K562 (cell line): ENCODE data around the gene IMMP2L. TPM values are rescaled to one million over a fixed set of nuclear protein-coding genes. Genes with fewer than 3 reads are reported as not detected.

ENCODE experiments used
- ATAC-seq: fragments of 200-7000 bp; cut with Tn5 transposase; 3 replicates; pipeline ENCODE4 v1.9.1; 2020; ENCODE audit warnings: moderate library complexity
- BruUV-seq: library from RNA; stranded (reverse); fragments of 400-500 nt; replicated peaks from 2 replicates; lab custom pipeline; 2021; lab: Mats Ljungman, UMichigan
- CTCF ChIA-PET: fragments of 300-600 bp; formaldehyde crosslinking; extraction: SDS; loops from one replicate; lab custom pipeline; 2021; ENCODE audit warnings: low intra/inter-chr PET ratio; lab: Yijun Ruan, JAX
- POLR2A ChIA-PET: fragments of 300-600, 350-650 bp; sonication (Branson Sonifier 250); formaldehyde crosslinking; extraction: SDS; loops from one replicate; lab custom pipeline; 2021; ENCODE audit warnings: antibody characterized with exemption, inconsistent platforms; lab: Yijun Ruan, JAX
- DNase-seq, 4 experiments: peaks; one replicate each; pipeline versions ENCODE4 v3.0.0 to v3.0.0-alpha.2; 2011 to 2018; ENCODE audit warnings: low spot score in 3 of 4, mixed read lengths in 3 of 4; ENCODE audit errors: extremely low read depth in 1 of 4
- FAIRE-seq: peaks from 2 replicates; lab custom pipeline; 2011; peaks lifted over from hg19 to GRCh38; lab: Jason Lieb, UNC
- H2AFZ ChIP-seq: 2 replicates; pipeline ENCODE4 v1.6.0; 2011; ENCODE audit warnings: low read depth, low read length, control low read depth, inconsistent platforms
- H3K27ac ChIP-seq: fragments of 200-600 bp; 3 replicates; pipeline ENCODE4 v1.8.0; 2011; ENCODE audit warnings: low read depth, mild to moderate bottlenecking, control low read depth, inconsistent platforms, low read length, moderate library complexity, mixed read lengths; ENCODE audit errors: extremely low read depth
- H3K27me3 ChIP-seq, 2 experiments: fragments of 300-600 bp in 1 of 2; 2 replicates in 1 of 2; 3 replicates in 1 of 2; pipeline versions ENCODE4 v1.6.0 to v1.8.0; 2011; ENCODE audit warnings: inconsistent platforms in 2 of 2, low read length in 2 of 2, mild to moderate bottlenecking in 1 of 2, mixed read lengths in 1 of 2, moderate library complexity in 1 of 2; ENCODE audit not compliant: control insufficient read depth in 2 of 2, insufficient read depth in 2 of 2
- H3K36me3 ChIP-seq: fragments of 300-600 bp; 3 replicates; pipeline ENCODE4 v1.8.0; 2011; ENCODE audit warnings: mild to moderate bottlenecking, low read length, inconsistent platforms; ENCODE audit not compliant: control insufficient read depth, insufficient read depth
- H3K4me1 ChIP-seq, 2 experiments: fragments of 200-600 bp in 1 of 2; replicated peaks in 1 of 2; 2 replicates in 1 of 2; 3 replicates in 1 of 2; pipeline versions ENCODE4 v1.5.1 to v1.8.0; 2011; ENCODE audit warnings: inconsistent platforms in 2 of 2, low read length in 2 of 2, mild to moderate bottlenecking in 1 of 2, mixed read lengths in 1 of 2, moderate library complexity in 1 of 2; ENCODE audit not compliant: control insufficient read depth in 2 of 2, insufficient read depth in 2 of 2
- H3K4me2 ChIP-seq: 2 replicates; pipeline ENCODE4 v1.6.1; 2011; ENCODE audit warnings: low read length, control low read depth, inconsistent platforms, mixed read lengths; ENCODE audit not compliant: insufficient read depth
- H3K4me3 ChIP-seq: fragments of 200-600 bp; sonication (generic), shearing (Covaris generic); 2 replicates; pipeline ENCODE4 v1.5.1; 2016; ENCODE audit warnings: control low read depth, inconsistent platforms
- H3K79me2 ChIP-seq: fragments of 200-600 bp; 3 replicates; pipeline ENCODE4 v1.8.0; 2011; ENCODE audit warnings: low read length, inconsistent platforms; ENCODE audit not compliant: control insufficient read depth, insufficient read depth
- H3K9ac ChIP-seq, 2 experiments: 2 replicates each; pipeline versions ENCODE4 v1.6.0 to v1.6.1; 2011; ENCODE audit warnings: low read depth in 2 of 2, low read length in 2 of 2, control low read depth in 1 of 2, inconsistent platforms in 1 of 2, mild to moderate bottlenecking in 1 of 2, mixed read lengths in 1 of 2; ENCODE audit not compliant: insufficient read depth in 1 of 2
- H3K9me1 ChIP-seq: one replicate; pipeline ENCODE4 v1.6.0; 2011; ENCODE audit warnings: inconsistent platforms, mild to moderate bottlenecking, low read length, moderate library complexity; ENCODE audit not compliant: control insufficient read depth, insufficient read depth
- H3K9me3 ChIP-seq: replicated peaks from 2 replicates; pipeline ENCODE4 v1.5.1; 2011; ENCODE audit warnings: low read depth, low read length, inconsistent platforms; ENCODE audit not compliant: control insufficient read depth, insufficient read depth
- H4K20me1 ChIP-seq: replicated peaks from 2 replicates; pipeline ENCODE4 v1.6.1; 2011; ENCODE audit warnings: low read length, inconsistent platforms, mixed read lengths; ENCODE audit not compliant: control insufficient read depth, insufficient read depth
- ARID1B ChIP-seq: fragments of 450-650 bp; IDR thresholded peaks from 2 replicates; pipeline ENCODE4 v1.6.1; 2016; ENCODE audit warnings: antibody characterized with exemption, mild to moderate bottlenecking, inconsistent platforms
- BRD4 ChIP-seq: fragments of 200-600 bp; sonication (generic); IDR thresholded peaks from 2 replicates; pipeline ENCODE4 v1.6.1; 2017; ENCODE audit warnings: inconsistent platforms
- CBFA2T3 ChIP-seq: fragments of 450-650 bp; IDR thresholded peaks from 2 replicates; pipeline ENCODE4 v1.6.1; 2017
- DPF2 ChIP-seq: fragments of 450-650 bp; IDR thresholded peaks from 2 replicates; pipeline ENCODE4 v1.6.1; 2016
- EP300 ChIP-seq: IDR thresholded peaks from 2 replicates; pipeline ENCODE4 v1.6.1; 2012; ENCODE audit warnings: low read length, improper control_type of control experiment
- KDM4B ChIP-seq, 2 experiments: fragments of 450-650 bp in 1 of 2; sonication (generic) in 1 of 2; IDR thresholded peaks; 2 replicates each; pipeline ENCODE4 v1.6.1; 2016 to 2017; ENCODE audit warnings: borderline replicate concordance in 2 of 2, antibody characterized with exemption in 1 of 2, low read depth in 1 of 2, mild to moderate bottlenecking in 1 of 2
- LCOR ChIP-seq: sonication (generic); formaldehyde crosslinking; IDR thresholded peaks from 2 replicates; pipeline ENCODE4 v1.8.0; 2022; ENCODE audit warnings: mild to moderate bottlenecking, missing genetic modification reagents
- NFE2 ChIP-seq: IDR thresholded peaks from 2 replicates; pipeline ENCODE4 v1.6.1; 2014; ENCODE audit warnings: antibody characterized with exemption, low read depth
- NFXL1 ChIP-seq: fragments of 450-650 bp; formaldehyde crosslinking; IDR thresholded peaks from 2 replicates; pipeline ENCODE4 v1.4.0; 2021; ENCODE audit warnings: mild to moderate bottlenecking
- PHB2 ChIP-seq: fragments of 450-650 bp; IDR thresholded peaks from 2 replicates; pipeline ENCODE4 v1.6.1; 2017; ENCODE audit warnings: low read depth
- SOX6 ChIP-seq: fragments of 450-650 bp; IDR thresholded peaks from 2 replicates; pipeline ENCODE4 v1.6.1; 2014; ENCODE audit warnings: mild to moderate bottlenecking
- SP1 ChIP-seq: sonication (generic); formaldehyde crosslinking; IDR thresholded peaks from 2 replicates; pipeline ENCODE4 v1.8.1; 2022; ENCODE audit warnings: mild to moderate bottlenecking, missing genetic modification reagents
- TAL1 ChIP-seq: fragments of 450-650 bp; IDR thresholded peaks from 2 replicates; pipeline ENCODE4 v1.6.1; 2016; ENCODE audit warnings: mild to moderate bottlenecking
- TCF3 ChIP-seq: sonication (generic); formaldehyde crosslinking; IDR thresholded peaks from 2 replicates; pipeline ENCODE4 v1.4.0; 2020; ENCODE audit warnings: mild to moderate bottlenecking, missing genetic modification reagents
- TRIM24 ChIP-seq, 2 experiments: fragments of 450-650 bp; IDR thresholded peaks; 2 replicates each; pipeline ENCODE4 v1.6.1; 2016
- ZBTB7A ChIP-seq: IDR thresholded peaks from 2 replicates; pipeline ENCODE4 v1.6.1; 2011; ENCODE audit warnings: low read depth, mild to moderate bottlenecking, low read length, moderate library complexity, borderline replicate concordance; ENCODE audit not compliant: control insufficient read depth
- ZEB2 ChIP-seq: fragments of 450-650 bp; IDR thresholded peaks from 2 replicates; pipeline ENCODE4 v1.6.1; 2016
- ZNF696 ChIP-seq: fragments of 250-450 bp; sonication (Bioruptor Pico); conservative IDR thresholded peaks from 2 replicates; pipeline ENCODE4 v1.4.0; 2020; ENCODE audit warnings: mild to moderate bottlenecking, moderate library complexity
- WGBS: fragments of 100-300 bp; shearing (Covaris generic); methylation state at CpG from one replicate; pipeline ENCODE4 v1.1.6; 2016; ENCODE audit warnings: low coverage, mixed read lengths; ENCODE audit not compliant: insufficient coverage; ENCODE audit errors: missing lambda C conversion rate; 5-methylcytosine and 5-hydroxymethylcytosine counted together
- in situ Hi-C: fragments of 300-500 bp; cut with MboI; formaldehyde crosslinking; loops from 4 replicates; pipeline ENCODE4 v1.15.0; 2018; ENCODE audit warnings: inconsistent platforms, mixed read lengths
- intact Hi-C: fragments of 100-400 bp; cut with micrococcal nuclease; formaldehyde crosslinking; loops from 2 replicates; pipeline ENCODE4 v1.14.2; 2022
- polyA plus RNA-seq, 8 experiments: library from polyadenylated mRNA; depleted of rRNA in 4 of 8; stranded (reverse) in 5 of 8; unstranded in 3 of 8; fragments of >200 nt; fragmentation: Nextera tagmentation in 2 of 8; fragmentation: Illumina TruSeq in 1 of 8; extraction: Ambion mirVana in 2 of 8; extraction: Trizol in 1 of 8; gene quantifications; 2 replicates each; pipeline versions ENCODE4 v1.2.1 to v1.2.3, GENCODE V29; 2011 to 2014; ENCODE audit warnings: inconsistent platforms in 1 of 8, missing spikeins in 1 of 8
- total RNA-seq, 7 experiments: library from RNA; depleted of rRNA in 6 of 7; stranded (reverse); fragments of >200 nt in 6 of 7; fragmentation: Illumina TruSeq in 2 of 7; extraction: Trizol in 2 of 7; gene quantifications; 2 replicates each; pipeline versions ENCODE4 v1.2.1 to v1.2.3, GENCODE V29; 2011 to 2021; ENCODE audit warnings: low replicate concordance in 1 of 7

Gene IMMP2L
- total and polyA plus RNA-seq, 9 of the 15 experiments (the other 6 are each of a cell fraction or from before 2014, with no cell fraction given), result 29.7 to 116 (median 53.0) TPM

DNA sequence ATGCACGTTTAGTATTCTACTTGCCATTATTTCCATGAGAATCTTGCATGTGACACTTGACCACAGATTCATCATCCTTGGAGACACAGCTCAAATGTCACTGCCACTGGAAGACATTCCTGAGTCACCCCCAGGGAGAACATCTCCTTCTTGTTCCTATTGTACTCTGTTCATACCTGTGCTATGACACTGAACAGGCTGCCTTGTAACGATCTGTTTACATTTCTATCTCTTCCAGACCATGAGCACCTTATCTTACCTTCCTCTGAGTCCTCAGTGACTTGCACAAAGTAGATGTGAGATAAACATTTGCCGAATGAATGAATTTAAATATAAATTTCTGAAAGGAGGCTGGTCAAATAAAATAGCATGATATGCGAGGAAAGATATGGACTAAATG is 803.2 kb downstream of the IMMP2L start:
- in situ Hi-C loops, result loop anchor here (5.0 kb wide), 1 partner anchor 33 kb away; no protein-coding TSS in a partner anchor
- no peak overlapping the region for H2AFZ ChIP-seq
- CTCF ChIA-PET, result no interaction called here
- intact Hi-C loops, result no loop called here
- H3K9me1 ChIP-seq, result no peaks in the 10 kb centered on the region
- peak in 2 of 4 experiments; percentile 5 to 11 for DNase-seq
- H3K9ac ChIP-seq, result no peak overlapping the region
- BruUV-seq, result no TSS peak
- peak; percentile 78 for ATAC-seq
- no peaks in the 10 kb centered on the region for H3K9me3 ChIP-seq
- H3K4me2 ChIP-seq, result no peak overlapping the region
- no peak overlapping the region for H3K4me3 ChIP-seq
- no peaks in the 10 kb centered on the region for H3K79me2 ChIP-seq
- H3K27me3 ChIP-seq, result no peaks in the 10 kb centered on the region
- TF ChIP-seq KDM4B (IDR thresholded peaks at IDR 0.05; ENCODE audit: borderline replicate concordance in 2 of 2, low read depth in 1 of 2), result no peak
- no peak for TF ChIP-seq BRD4
- no peak for TF ChIP-seq PHB2
- peak; percentile 72 for TF ChIP-seq SOX6
- TF ChIP-seq ZNF696 (CRISPR knock-in tag), result no peak
- 0 out of 2 replicates have a peak, but pooled peaks have one; percentile 26 for TF ChIP-seq TCF3 (CRISPR knock-in tag)
- TF ChIP-seq TRIM24 (IDR thresholded peaks at IDR 0.05), result no peak
- no peak for TF ChIP-seq LCOR
- 0 out of 2 replicates have a peak, but pooled peaks have one; percentile 12 for TF ChIP-seq EP300
- peak; percentile 66; the same call in 1 of the 2 replicates for TF ChIP-seq NFE2
- TF ChIP-seq DPF2, result 0 out of 2 replicates have a peak, but pooled peaks have one; percentile 18
- peak; percentile 21; the same call in 1 of the 2 replicates for TF ChIP-seq ZEB2
- no peak for TF ChIP-seq NFXL1 (CRISPR knock-in tag)
- TF ChIP-seq TAL1, result peak; percentile 20; the same call in 1 of the 2 replicates
- TF ChIP-seq SP1 (CRISPR knock-in tag), result no peak
- TF ChIP-seq ZBTB7A, result no peak
- TF ChIP-seq ARID1B, result peak; percentile 42; the same call in 1 of the 2 replicates
- peak; percentile 38 for TF ChIP-seq CBFA2T3
- FAIRE-seq, result peak; percentile 6
- POLR2A ChIA-PET, result no interaction called here
- no peaks in the 10 kb centered on the region for H4K20me1 ChIP-seq
- peaks cover 0 to 4% of the 10 kb centered on the region in 2 experiments; a peak in 2 of 5 replicates for H3K4me1 ChIP-seq
- 8% methylated on average over 4 of the region's 4 CpGs for WGBS
- H3K27ac ChIP-seq, result no peak overlapping the region
- no peaks in the 10 kb centered on the region for H3K36me3 ChIP-seq
